ENCODE data around the gene FAM89B.

Gene FAM89B

GRCh38 chr11:65589444-65590239 lies 17.3 kb downstream of the FAM89B start:
- no peak overlapping the region for H3K9ac ChIP-seq (ENCODE audit: low read depth, low read length)
- H3K4me2 ChIP-seq (ENCODE audit: low read length) = no peak overlapping the region
- no peaks in the 10 kb centered on the region for H3K9me3 ChIP-seq (replicated peaks; ENCODE audit: low read length)
- H3K4me3 ChIP-seq (ENCODE audit: low read length) = no peak overlapping the region
- H3K27me3 ChIP-seq (ENCODE audit: control insufficient read depth, insufficient read depth, low read length) = no peaks in the 10 kb centered on the region
- H3K36me3 ChIP-seq (ENCODE audit: insufficient read depth, low read length) = peaks cover 28% of the 10 kb centered on the region
- peaks cover 20% of the 10 kb centered on the region for H3K4me1 ChIP-seq (ENCODE audit: control insufficient read depth, insufficient read depth, low read length)

- no peak overlapping the region for H3K4me2 ChIP-seq (ENCODE audit: low read length)
- H3K4me3 ChIP-seq (ENCODE audit: low read length) = no peak overlapping the region
- H3K4me1 ChIP-seq (ENCODE audit: control insufficient read depth, insufficient read depth, low read length) = peaks cover 20% of the 10 kb centered on the region
- peaks cover 25% of the 10 kb centered on the region for H3K36me3 ChIP-seq (ENCODE audit: insufficient read depth, low read length)
- H3K27me3 ChIP-seq (ENCODE audit: control insufficient read depth, insufficient read depth, low read length) = no peaks in the 10 kb centered on the region
- H3K9me3 ChIP-seq (replicated peaks; ENCODE audit: low read length) = no peaks in the 10 kb centered on the region
- H3K9ac ChIP-seq (ENCODE audit: low read depth, low read length) = no peak overlapping the region
These were observed 18.0 kb downstream of the FAM89B start for GRCh38 chr11:65590240-65590738.

GRCh38 chr11:65591939-65592857 lies 19.9 kb downstream of the FAM89B start:
- H3K27me3 ChIP-seq (ENCODE audit: control insufficient read depth, insufficient read depth, low read length) = no peaks in the 10 kb centered on the region
- H3K4me3 ChIP-seq (ENCODE audit: low read length) = no peak overlapping the region
- H3K9ac ChIP-seq (ENCODE audit: low read depth, low read length) = no peak overlapping the region
- no peaks in the 10 kb centered on the region for H3K9me3 ChIP-seq (replicated peaks; ENCODE audit: low read length)
- no peak overlapping the region for H3K4me2 ChIP-seq (ENCODE audit: low read length)
- peaks cover 12% of the 10 kb centered on the region for H3K36me3 ChIP-seq (ENCODE audit: insufficient read depth, low read length)
- peaks cover 20% of the 10 kb centered on the region for H3K4me1 ChIP-seq (ENCODE audit: control insufficient read depth, insufficient read depth, low read length)

- no peak overlapping the region for H3K4me3 ChIP-seq (ENCODE audit: low read length)
- H3K9me3 ChIP-seq (replicated peaks; ENCODE audit: low read length) = no peaks in the 10 kb centered on the region
- no peak overlapping the region for H3K4me2 ChIP-seq (ENCODE audit: low read length)
- no peak overlapping the region for H3K9ac ChIP-seq (ENCODE audit: low read depth, low read length)
- H3K36me3 ChIP-seq (ENCODE audit: insufficient read depth, low read length) = peaks cover 15% of the 10 kb centered on the region
- H3K4me1 ChIP-seq (ENCODE audit: control insufficient read depth, insufficient read depth, low read length) = peaks cover 13% of the 10 kb centered on the region
- no peaks in the 10 kb centered on the region for H3K27me3 ChIP-seq (ENCODE audit: control insufficient read depth, insufficient read depth, low read length)
These were observed 20.6 kb downstream of the FAM89B start for GRCh38 chr11:65592858-65593517.

GRCh38 chr11:65593518-65594414 lies 21.4 kb downstream of the FAM89B start:
- peaks cover 8% of the 10 kb centered on the region for H3K4me1 ChIP-seq (ENCODE audit: control insufficient read depth, insufficient read depth, low read length)
- H3K9ac ChIP-seq (ENCODE audit: low read depth, low read length) = no peak overlapping the region
- peak overlapping the region; percentile 53 for H3K4me2 ChIP-seq (ENCODE audit: low read length)
- H3K9me3 ChIP-seq (replicated peaks; ENCODE audit: low read length) = no peaks in the 10 kb centered on the region
- H3K4me3 ChIP-seq (ENCODE audit: low read length) = no peak overlapping the region
- no peaks in the 10 kb centered on the region for H3K27me3 ChIP-seq (ENCODE audit: control insufficient read depth, insufficient read depth, low read length)
- peaks cover 23% of the 10 kb centered on the region for H3K36me3 ChIP-seq (ENCODE audit: insufficient read depth, low read length)

GRCh38 chr11:65595131-65595530 lies 22.8 kb downstream of the FAM89B start:
- H3K9me3 ChIP-seq (replicated peaks; ENCODE audit: low read length) = no peaks in the 10 kb centered on the region
- no peak overlapping the region for H3K9ac ChIP-seq (ENCODE audit: low read depth, low read length)
- H3K36me3 ChIP-seq (ENCODE audit: insufficient read depth, low read length) = peaks cover 27% of the 10 kb centered on the region
- H3K4me3 ChIP-seq (ENCODE audit: low read length) = no peak overlapping the region
- H3K27me3 ChIP-seq (ENCODE audit: control insufficient read depth, insufficient read depth, low read length) = no peaks in the 10 kb centered on the region
- peaks cover 8% of the 10 kb centered on the region for H3K4me1 ChIP-seq (ENCODE audit: control insufficient read depth, insufficient read depth, low read length)
- no peak overlapping the region for H3K4me2 ChIP-seq (ENCODE audit: low read length)

- peaks cover 27% of the 10 kb centered on the region for H3K36me3 ChIP-seq (ENCODE audit: insufficient read depth, low read length)
- H3K9me3 ChIP-seq (replicated peaks; ENCODE audit: low read length) = no peaks in the 10 kb centered on the region
- no peak within 1 kb of the TSS for H3K4me2 ChIP-seq (ENCODE audit: low read length)
- peaks cover 8% of the 10 kb centered on the region for H3K4me1 ChIP-seq (ENCODE audit: control insufficient read depth, insufficient read depth, low read length)
- H3K9ac ChIP-seq (ENCODE audit: low read depth, low read length) = no peak within 1 kb of the TSS
- H3K27me3 ChIP-seq (ENCODE audit: control insufficient read depth, insufficient read depth, low read length) = no peaks in the 10 kb centered on the region
- H3K4me3 ChIP-seq (ENCODE audit: low read length) = no peak within 1 kb of the TSS
These were observed 23.4 kb downstream of the FAM89B start, which contains the start of gene KCNK7 for GRCh38 chr11:65595543-65596281. TSS of gene KCNK7 (minus strand) at chr11:65595800. CDS start at chr11:65595772, 28 bp downstream.

GRCh38 chr11:65596520-65596919 lies 24.2 kb downstream of the FAM89B start:
- H3K36me3 ChIP-seq (ENCODE audit: insufficient read depth, low read length) = peaks cover 29% of the 10 kb centered on the region
- H3K9ac ChIP-seq (ENCODE audit: low read depth, low read length) = no peak overlapping the region

GRCh38 chr11:65598258-65598699 lies 25.9 kb downstream of the FAM89B start:
- Histone ChIP-seq H3K9ac (ENCODE audit: low read depth, low read length) (no peak overlapping the region), H3K36me3 (ENCODE audit: insufficient read depth, low read length) (peaks cover 20% of the 10 kb centered on the region)

More at GRCh38 chr11:65596520-65596919, 24.2 kb downstream of the FAM89B start:
- Histone ChIP-seq H3K27me3 (ENCODE audit: control insufficient read depth, insufficient read depth, low read length) (no peaks in the 10 kb centered on the region), H3K9me3 (replicated peaks; ENCODE audit: low read length) (no peaks in the 10 kb centered on the region), H3K4me1 (ENCODE audit: control insufficient read depth, insufficient read depth, low read length) (peaks cover 8% of the 10 kb centered on the region), H3K4me2 (ENCODE audit: low read length) (no peak overlapping the region), H3K4me3 (ENCODE audit: low read length) (no peak overlapping the region)

More at GRCh38 chr11:65598258-65598699, 25.9 kb downstream of the FAM89B start:
- H3K4me1 ChIP-seq (ENCODE audit: control insufficient read depth, insufficient read depth, low read length) = peaks cover 5% of the 10 kb centered on the region
- H3K27me3 ChIP-seq (ENCODE audit: control insufficient read depth, insufficient read depth, low read length) = no peaks in the 10 kb centered on the region
- no peaks in the 10 kb centered on the region for H3K9me3 ChIP-seq (replicated peaks; ENCODE audit: low read length)
- H3K4me3 ChIP-seq (ENCODE audit: low read length) = no peak overlapping the region
- H3K4me2 ChIP-seq (ENCODE audit: low read length) = no peak overlapping the region
